B cell (primary cell): ENCODE results near the gene ULBP1. TPM values are rescaled to one million over a fixed set of nuclear protein-coding genes. Genes with fewer than 3 reads are reported as not detected.

ENCODE experiments used
- ATAC-seq: fragments of 200-7000 bp; cut with Tn5 transposase; one replicate; pipeline ENCODE4 v1.10.0; 2021; ENCODE audit warnings: low read depth, mild to moderate bottlenecking, moderate number of reproducible peaks, moderate library complexity
- CTCF ChIA-PET: fragments of 350-600 bp; sonication (Branson Sonifier 250); formaldehyde crosslinking; loops from one replicate; lab custom pipeline; 2021; ENCODE audit warnings: antibody characterized with exemption, inconsistent platforms; lab: Charles Lee
- POLR2A ChIA-PET: fragments of 350-600 bp; sonication (Branson Sonifier 250); formaldehyde crosslinking; loops from one replicate; lab custom pipeline; 2021; ENCODE audit warnings: antibody characterized with exemption; lab: Charles Lee
- DNase-seq: peaks from one replicate; pipeline ENCODE4 v3.0.0; 2013
- H2AFZ ChIP-seq: 2 replicates; pipeline ENCODE4 v1.6.1; 2012; ENCODE audit warnings: mild to moderate bottlenecking, low read depth, low read length; ENCODE audit not compliant: insufficient read depth, poor library complexity, severe bottlenecking
- H3K27ac ChIP-seq, 2 donors: 1 replicate in 1 of 2; 2 replicates in 1 of 2; pipeline ENCODE4 v1.5.1; 2012 to 2013; ENCODE audit warnings: low read length in 2 of 2, mild to moderate bottlenecking in 2 of 2, moderate library complexity in 1 of 2
- H3K27me3 ChIP-seq, 4 experiments: fragments of 200-600 bp in 1 of 4; sonication (generic) in 1 of 4; replicated peaks in 1 of 4; 1 replicate in 2 of 4; 2 replicates in 2 of 4; pipeline versions ENCODE4 v1.6.1 to v1.7.0; 2013 to 2016; ENCODE audit warnings: low read length in 3 of 4, mild to moderate bottlenecking in 2 of 4, mixed read lengths in 1 of 4, moderate library complexity in 1 of 4; ENCODE audit not compliant: insufficient read depth in 4 of 4, control insufficient read depth in 3 of 4; ENCODE audit errors: control extremely low read depth in 1 of 4
- H3K36me3 ChIP-seq, 2 experiments: replicated peaks in 1 of 2; 1 replicate in 1 of 2; 2 replicates in 1 of 2; pipeline versions ENCODE4 v1.6.1 to v1.7.1; 2013; ENCODE audit warnings: low read length in 1 of 2; ENCODE audit not compliant: insufficient read depth in 2 of 2, control insufficient read depth in 1 of 2; ENCODE audit errors: control extremely low read depth in 1 of 2, extremely low read depth in 1 of 2
- H3K4me1 ChIP-seq, 2 donors: fragments of 200-600 bp in 1 of 2; sonication (generic) in 1 of 2; 1 replicate in 1 of 2; 2 replicates in 1 of 2; pipeline versions ENCODE4 v1.5.1 to v1.6.1; 2013 to 2017; ENCODE audit warnings: low read length in 2 of 2; ENCODE audit not compliant: control insufficient read depth in 2 of 2, insufficient read depth in 2 of 2
- H3K4me2 ChIP-seq: replicated peaks from 2 replicates; pipeline ENCODE3; 2012; ENCODE audit warnings: mild to moderate bottlenecking, low read depth, low read length; ENCODE audit not compliant: poor library complexity, severe bottlenecking
- H3K4me3 ChIP-seq, 5 experiments: fragments of 200-600 bp in 1 of 5; sonication (generic) in 1 of 5; 1 replicate in 3 of 5; 2 replicates in 2 of 5; pipeline versions ENCODE4 v1.5.1 to v1.7.0; 2011 to 2016; ENCODE audit warnings: low read length in 4 of 5, mild to moderate bottlenecking in 4 of 5, low read depth in 2 of 5, control low read depth in 1 of 5, moderate library complexity in 1 of 5; ENCODE audit not compliant: insufficient read depth in 1 of 5; ENCODE audit errors: control extremely low read depth in 1 of 5, extremely low read depth in 1 of 5
- H3K79me2 ChIP-seq: fragments of 200-600 bp; sonication (generic); one replicate; pipeline ENCODE4 v1.6.0; 2016; ENCODE audit warnings: low read length; ENCODE audit not compliant: control insufficient read depth, insufficient read depth
- H3K9ac ChIP-seq: fragments of 200-600 bp; sonication (generic); 2 replicates; pipeline ENCODE4 v1.6.1; 2017; ENCODE audit warnings: mild to moderate bottlenecking, low read length, moderate library complexity
- H3K9me3 ChIP-seq, 3 donors: one replicate each; pipeline versions ENCODE4 v1.6.1 to v1.7.1; 2013; ENCODE audit warnings: low read length in 2 of 3; ENCODE audit not compliant: control insufficient read depth in 2 of 3, insufficient read depth in 1 of 3; ENCODE audit errors: control extremely low read depth in 1 of 3
- H4K20me1 ChIP-seq: 2 replicates; pipeline ENCODE4 v1.6.0; 2012; ENCODE audit warnings: mild to moderate bottlenecking, low read length; ENCODE audit not compliant: insufficient read depth, control insufficient read depth, poor library complexity, severe bottlenecking
- H3K27ac Mint-ChIP-seq: one replicate; pipeline ENCODE4 v1.8.0; 2021; ENCODE audit warnings: mixed read lengths
- H3K27me3 Mint-ChIP-seq: one replicate; pipeline ENCODE4 v1.8.0; 2021; ENCODE audit warnings: mixed read lengths
- H3K4me1 Mint-ChIP-seq: one replicate; pipeline ENCODE4 v1.8.0; 2021; ENCODE audit warnings: mixed read lengths
- H3K4me3 Mint-ChIP-seq: one replicate; pipeline ENCODE4 v1.8.0; 2021; ENCODE audit warnings: mixed read lengths
- H3K9me3 Mint-ChIP-seq: one replicate; pipeline ENCODE4 v1.8.0; 2022; ENCODE audit warnings: mixed read lengths; ENCODE audit not compliant: insufficient read depth
- EZH2 ChIP-seq: IDR thresholded peaks from 2 replicates; pipeline ENCODE4 v1.6.1; 2012; ENCODE audit warnings: borderline replicate concordance, low read depth, mild to moderate bottlenecking, moderate library complexity, low read length; ENCODE audit not compliant: insufficient read depth, poor library complexity, severe bottlenecking
- WGBS: methylation state at CpG from one replicate; pipeline ENCODE4 v1.1.5; 2013; ENCODE audit warnings: missing lambda C conversion rate; ENCODE audit not compliant: insufficient coverage; 5-methylcytosine and 5-hydroxymethylcytosine counted together
- intact Hi-C: fragments of 100-400 bp; cut with micrococcal nuclease; formaldehyde crosslinking; loops from one replicate; pipeline ENCODE4 v1.10.0; 2022
- polyA plus RNA-seq: library from polyadenylated mRNA; depleted of rRNA; stranded (reverse); fragments of >200 nt; gene quantifications from 2 replicates; pipeline ENCODE4 v1.2.3, GENCODE V29; 2012
- total RNA-seq, 2 donors: library from RNA; stranded (reverse); fragments of 120-200 nt in 1 of 2; gene quantifications; 1 replicate in 1 of 2; 2 replicates in 1 of 2; pipeline versions ENCODE4 v1.2.3 to v1.2.4, GENCODE V29; 2013 to 2022
- TF ChIP-seq, protein P1 (sequence below): fragments of 200-600 bp; IDR thresholded peaks from one replicate; pipeline ENCODE4 v1.8.0; 2022; ENCODE audit warnings: antibody characterized with exemption, mild to moderate bottlenecking

ULBP1 gene
- total and polyA plus RNA-seq, 2 donors (not counting 1 experiment from before 2014, with no cell fraction given), result 0.04 to 0.12 TPM

DNA sequence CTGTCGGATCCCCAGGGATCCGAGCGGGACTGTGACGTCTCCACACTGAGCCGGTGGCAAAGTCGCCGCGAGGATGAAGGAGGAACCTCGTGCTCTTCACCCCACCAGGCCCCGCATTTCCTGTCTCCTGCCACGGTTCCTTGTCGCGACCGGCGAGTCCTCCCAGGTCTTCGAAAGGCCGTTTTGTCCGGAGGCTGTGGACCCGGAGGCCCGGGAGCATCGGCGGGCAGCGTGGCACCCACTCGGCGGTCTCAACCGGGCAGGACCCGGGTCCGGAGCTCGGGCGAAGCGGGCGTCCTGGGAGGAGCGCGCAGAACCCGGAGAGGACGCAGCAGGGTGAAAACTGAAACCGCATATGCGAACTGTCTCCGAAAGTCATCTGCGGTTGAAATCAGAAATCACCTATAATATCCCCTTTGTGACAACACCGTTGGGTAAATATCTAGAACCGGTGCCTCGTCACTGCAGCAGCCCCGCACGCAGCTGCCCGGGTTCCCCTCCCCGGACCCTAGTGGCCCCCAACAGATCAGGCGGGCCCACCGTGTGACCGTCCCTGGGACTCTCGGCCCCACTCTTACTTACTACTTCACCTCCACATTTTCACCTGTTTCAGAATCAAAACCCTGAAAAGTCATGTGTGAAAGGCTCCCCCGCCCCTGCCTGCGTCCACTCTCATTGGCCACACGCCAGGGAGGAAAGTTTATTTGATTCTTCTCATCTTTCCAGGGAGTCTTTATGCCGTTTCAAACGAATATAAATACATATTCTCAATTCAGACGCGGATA, 25.0 kb upstream of the ULBP1 start:
- H3K27ac ChIP-seq, result no peak overlapping the region
- peak overlapping the region; percentile 55 for H3K9ac ChIP-seq
- H4K20me1 ChIP-seq, result no peaks in the 10 kb centered on the region
- H3K36me3 ChIP-seq, result no peaks in the 10 kb centered on the region
- H3K4me1 ChIP-seq, result peaks cover 43 to 52% of the 10 kb centered on the region in 2 donors
- TF ChIP-seq, protein P1, sequence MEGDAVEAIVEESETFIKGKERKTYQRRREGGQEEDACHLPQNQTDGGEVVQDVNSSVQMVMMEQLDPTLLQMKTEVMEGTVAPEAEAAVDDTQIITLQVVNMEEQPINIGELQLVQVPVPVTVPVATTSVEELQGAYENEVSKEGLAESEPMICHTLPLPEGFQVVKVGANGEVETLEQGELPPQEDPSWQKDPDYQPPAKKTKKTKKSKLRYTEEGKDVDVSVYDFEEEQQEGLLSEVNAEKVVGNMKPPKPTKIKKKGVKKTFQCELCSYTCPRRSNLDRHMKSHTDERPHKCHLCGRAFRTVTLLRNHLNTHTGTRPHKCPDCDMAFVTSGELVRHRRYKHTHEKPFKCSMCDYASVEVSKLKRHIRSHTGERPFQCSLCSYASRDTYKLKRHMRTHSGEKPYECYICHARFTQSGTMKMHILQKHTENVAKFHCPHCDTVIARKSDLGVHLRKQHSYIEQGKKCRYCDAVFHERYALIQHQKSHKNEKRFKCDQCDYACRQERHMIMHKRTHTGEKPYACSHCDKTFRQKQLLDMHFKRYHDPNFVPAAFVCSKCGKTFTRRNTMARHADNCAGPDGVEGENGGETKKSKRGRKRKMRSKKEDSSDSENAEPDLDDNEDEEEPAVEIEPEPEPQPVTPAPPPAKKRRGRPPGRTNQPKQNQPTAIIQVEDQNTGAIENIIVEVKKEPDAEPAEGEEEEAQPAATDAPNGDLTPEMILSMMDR, result no peak
- TF ChIP-seq EZH2, result no peak
- no peaks in the 10 kb centered on the region for H3K79me2 ChIP-seq
- Mint-ChIP-seq H3K4me1 (peaks cover 43% of the 10 kb centered on the region), H3K4me3 (peak overlapping the region; percentile 88), H3K27ac (peak overlapping the region; percentile 58), H3K27me3 (peaks cover 73% of the 10 kb centered on the region), H3K9me3 (no peaks in the 10 kb centered on the region)
- DNase-seq (peak; percentile 94), ATAC-seq (peak; percentile 49)
- CTCF ChIA-PET, result interaction anchor here (0.8 kb wide), 1 partner anchor 78 kb away, joined by 3 read pairs; no protein-coding TSS in a partner anchor
- intact Hi-C loops, result loop anchor here (2.0 kb wide), 1 partner anchor 24 kb away; the partner anchor contains the start of gene ULBP1
- peak overlapping the region in 4 of 5 experiments; percentile 48 to 59 (median 53) for H3K4me3 ChIP-seq
- H3K27me3 ChIP-seq, result peaks cover 2 to 83% (median 63%) of the 10 kb centered on the region in 4 experiments
- POLR2A ChIA-PET, result no interaction called here
- H3K4me2 ChIP-seq, result peak overlapping the region; percentile 85
- 1% methylated on average over 54 of the region's 58 CpGs for WGBS
- peak overlapping the region; percentile 61 for H2AFZ ChIP-seq
- peaks cover 0 to 33% (median 0%) of the 10 kb centered on the region in 3 donors for H3K9me3 ChIP-seq

- H3K27ac ChIP-seq, result no peak overlapping the region
- H4K20me1 ChIP-seq, result no peaks in the 10 kb centered on the region
- H3K4me3 Mint-ChIP-seq, result peak overlapping the region; percentile 88
- peaks cover 43 to 52% of the 10 kb centered on the region in 2 donors for H3K4me1 ChIP-seq
- WGBS, result 29% methylated on average over 3 of the region's 5 CpGs
- ChIA-PET POLR2A (no interaction called here), CTCF (no interaction called here)
- no peak for TF ChIP-seq EZH2
- DNase-seq (no peak), ATAC-seq (no peak)
- peak overlapping the region; percentile 58 for H3K27ac Mint-ChIP-seq
- no peaks in the 10 kb centered on the region for H3K79me2 ChIP-seq
- peak overlapping the region; percentile 85 for H3K4me2 ChIP-seq
- intact Hi-C loops, result loop anchor here (2.0 kb wide), 1 partner anchor 23 kb away; the partner anchor contains the start of gene ULBP1
- peaks cover 43% of the 10 kb centered on the region for H3K4me1 Mint-ChIP-seq
- peaks cover 69% of the 10 kb centered on the region for H3K27me3 Mint-ChIP-seq
- H3K9me3 ChIP-seq, result peaks cover 0 to 33% (median 0%) of the 10 kb centered on the region in 3 donors
- peaks cover 2 to 83% (median 60%) of the 10 kb centered on the region in 4 experiments for H3K27me3 ChIP-seq
- peak overlapping the region in 2 of 5 experiments; percentile 48 to 54 for H3K4me3 ChIP-seq
- H3K9ac ChIP-seq, result peak overlapping the region; percentile 55
- no peaks in the 10 kb centered on the region for H3K36me3 ChIP-seq
- no peak overlapping the region for H2AFZ ChIP-seq
- no peaks in the 10 kb centered on the region for H3K9me3 Mint-ChIP-seq
Measured at GRCh38 chr6:149939356-149939648, 24.4 kb upstream of the ULBP1 start.
